PC-9 (cell line): Measurements from ENCODE around the gene NOSIP.

Source experiments
- CTCF ChIP-seq: fragments of 200-600 bp; sonication (generic); conservative IDR thresholded peaks from 2 replicates; pipeline ENCODE4 v1.6.1; 2017; ENCODE audit warnings: mixed run types, antibody characterized with exemption, mild to moderate bottlenecking, moderate library complexity
- EZH2 ChIP-seq: fragments of 200-600 bp; sonication (generic); IDR thresholded peaks from 2 replicates; pipeline ENCODE4 v1.8.0; 2017; ENCODE audit warnings: antibody characterized with exemption, low read depth

- TF ChIP-seq CTCF (no peak), EZH2 (no peak)
Measured at GRCh38 chr19:49542446-49542845, 37.9 kb downstream of the NOSIP start.
